ENCODE results near the gene GFER. TPM values are rescaled to one million over a fixed set of nuclear protein-coding genes. Genes with fewer than 3 reads are reported as not detected.
"Not testable (repeated sequence)": the region's sequence is repeated elsewhere in the genome, so short reads cannot be mapped to it uniquely, and the experiment has no call there.

The GFER gene
- total RNA-seq, 3 donors from 2014 or later = 15.7 to 18.1 (median 17.9) TPM

DNA sequence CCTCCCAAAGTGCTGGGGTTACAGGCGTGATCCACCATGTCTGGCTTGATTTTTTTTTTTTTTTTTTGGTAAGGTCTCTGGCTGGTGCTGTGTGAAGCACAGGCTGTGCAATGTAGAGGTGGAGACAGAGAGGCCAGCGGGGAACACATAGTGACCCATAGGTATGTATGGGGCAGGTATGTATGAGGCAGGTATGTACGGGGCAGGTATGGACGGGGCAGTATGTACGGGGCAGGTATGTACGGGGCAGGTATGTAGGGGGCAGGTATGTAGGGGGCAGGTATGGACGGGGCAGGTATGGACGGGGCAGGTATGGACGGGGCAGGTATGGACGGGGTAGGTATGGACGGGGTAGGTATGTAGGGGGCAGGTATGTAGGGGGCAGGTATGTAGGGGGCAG lies 34.5 kb upstream of the GFER start:
- no peaks in the 10 kb centered on the region for H3K27me3 ChIP-seq
- no peaks in the 10 kb centered on the region for H3K9me3 ChIP-seq

DNA sequence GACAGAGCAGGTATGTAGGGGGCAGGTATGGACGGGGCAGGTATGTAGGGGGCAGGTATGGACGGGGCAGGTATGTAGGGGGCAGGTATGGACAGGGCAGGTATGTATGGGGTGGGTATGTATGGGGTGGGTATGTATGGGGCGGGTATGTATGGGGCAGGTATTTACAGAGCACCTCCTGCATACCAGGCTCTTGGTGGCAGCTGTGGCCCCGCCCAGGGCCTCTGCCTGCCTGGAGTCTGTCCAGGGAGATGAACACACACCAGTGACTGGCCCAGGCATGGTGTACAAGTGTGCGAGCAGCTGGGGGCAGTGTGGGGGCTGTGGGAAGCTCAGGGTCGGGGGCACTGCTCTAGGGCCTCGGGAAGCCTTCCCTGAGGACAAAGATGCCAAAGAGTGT lies 33.9 kb upstream of the GFER start:
- H3K4me1 ChIP-seq = no peaks in the 10 kb centered on the region
- H3K4me3 ChIP-seq = no peak overlapping the region
- no peak for DNase-seq (ENCODE audit: low spot score in 2 of 2)
- intact Hi-C loops (cut with DNase I; ENCODE audit: low total_unique reads) = loop anchor here (10.0 kb wide), 1 partner anchor 185 kb away; the partner anchor contains the start of gene PKD1
- H3K27me3 ChIP-seq = no peaks in the 10 kb centered on the region
- TF ChIP-seq POLR2A (IDR thresholded peaks at IDR 0.05) = no peak
- TF ChIP-seq, protein P1, sequence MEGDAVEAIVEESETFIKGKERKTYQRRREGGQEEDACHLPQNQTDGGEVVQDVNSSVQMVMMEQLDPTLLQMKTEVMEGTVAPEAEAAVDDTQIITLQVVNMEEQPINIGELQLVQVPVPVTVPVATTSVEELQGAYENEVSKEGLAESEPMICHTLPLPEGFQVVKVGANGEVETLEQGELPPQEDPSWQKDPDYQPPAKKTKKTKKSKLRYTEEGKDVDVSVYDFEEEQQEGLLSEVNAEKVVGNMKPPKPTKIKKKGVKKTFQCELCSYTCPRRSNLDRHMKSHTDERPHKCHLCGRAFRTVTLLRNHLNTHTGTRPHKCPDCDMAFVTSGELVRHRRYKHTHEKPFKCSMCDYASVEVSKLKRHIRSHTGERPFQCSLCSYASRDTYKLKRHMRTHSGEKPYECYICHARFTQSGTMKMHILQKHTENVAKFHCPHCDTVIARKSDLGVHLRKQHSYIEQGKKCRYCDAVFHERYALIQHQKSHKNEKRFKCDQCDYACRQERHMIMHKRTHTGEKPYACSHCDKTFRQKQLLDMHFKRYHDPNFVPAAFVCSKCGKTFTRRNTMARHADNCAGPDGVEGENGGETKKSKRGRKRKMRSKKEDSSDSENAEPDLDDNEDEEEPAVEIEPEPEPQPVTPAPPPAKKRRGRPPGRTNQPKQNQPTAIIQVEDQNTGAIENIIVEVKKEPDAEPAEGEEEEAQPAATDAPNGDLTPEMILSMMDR (IDR thresholded peaks at IDR 0.05) = no peak
- no peak for TF ChIP-seq POLR2AphosphoS5 (IDR thresholded peaks at IDR 0.05)
- H3K36me3 ChIP-seq = no peaks in the 10 kb centered on the region
- no peak overlapping the region for H3K27ac ChIP-seq
- H3K9me3 ChIP-seq = no peaks in the 10 kb centered on the region

More for the DNA sequence above, 34.5 kb upstream of the GFER start:
- DNase-seq (ENCODE audit: low spot score in 2 of 2) = no peak
- Histone ChIP-seq H3K27ac (no peak overlapping the region), H3K4me3 (no peak overlapping the region), H3K4me1 (no peaks in the 10 kb centered on the region), H3K36me3 (no peaks in the 10 kb centered on the region)
- TF ChIP-seq POLR2A (IDR thresholded peaks at IDR 0.05) = no peak
- TF ChIP-seq, protein P1 (IDR thresholded peaks at IDR 0.05) = no peak
- TF ChIP-seq POLR2AphosphoS5 (IDR thresholded peaks at IDR 0.05) = no peak
- intact Hi-C loops (cut with DNase I; ENCODE audit: low total_unique reads) = no loop called here

DNA sequence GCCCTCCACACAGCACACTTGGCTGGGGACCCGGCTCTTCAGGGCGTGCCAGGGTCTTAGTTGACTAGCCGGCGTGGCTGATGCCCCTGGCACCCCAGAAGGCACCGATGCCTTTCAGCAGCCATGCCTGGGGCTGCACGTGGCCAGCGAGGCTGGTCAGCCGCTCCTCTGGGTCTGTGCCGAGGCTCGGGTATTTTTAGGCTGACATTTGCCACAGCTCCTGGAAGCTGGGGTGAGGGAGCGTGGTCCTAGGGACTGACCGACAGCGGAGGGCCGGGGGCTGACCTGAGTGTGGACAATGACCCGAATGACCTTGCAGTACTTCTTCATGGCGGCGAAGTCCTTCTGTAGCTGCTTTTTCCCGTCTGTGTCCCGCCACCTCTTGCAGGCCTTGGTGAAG lies 33.4 kb upstream of the GFER start:
- no peak for DNase-seq (ENCODE audit: low spot score in 2 of 2)
- Histone ChIP-seq H3K4me1 (no peaks in the 10 kb centered on the region), H3K4me3 (no peak overlapping the region), H3K27me3 (no peaks in the 10 kb centered on the region), H3K27ac (no peak overlapping the region), H3K36me3 (no peaks in the 10 kb centered on the region), H3K9me3 (no peaks in the 10 kb centered on the region)
- TF ChIP-seq, protein P1 (IDR thresholded peaks at IDR 0.05) = no peak
- TF ChIP-seq POLR2AphosphoS5 (IDR thresholded peaks at IDR 0.05) (no peak), POLR2A (IDR thresholded peaks at IDR 0.05) (no peak)
- intact Hi-C loops (cut with DNase I; ENCODE audit: low total_unique reads) = loop anchor here (10.0 kb wide), 1 partner anchor 184 kb away; the partner anchor contains the start of gene PKD1

DNA sequence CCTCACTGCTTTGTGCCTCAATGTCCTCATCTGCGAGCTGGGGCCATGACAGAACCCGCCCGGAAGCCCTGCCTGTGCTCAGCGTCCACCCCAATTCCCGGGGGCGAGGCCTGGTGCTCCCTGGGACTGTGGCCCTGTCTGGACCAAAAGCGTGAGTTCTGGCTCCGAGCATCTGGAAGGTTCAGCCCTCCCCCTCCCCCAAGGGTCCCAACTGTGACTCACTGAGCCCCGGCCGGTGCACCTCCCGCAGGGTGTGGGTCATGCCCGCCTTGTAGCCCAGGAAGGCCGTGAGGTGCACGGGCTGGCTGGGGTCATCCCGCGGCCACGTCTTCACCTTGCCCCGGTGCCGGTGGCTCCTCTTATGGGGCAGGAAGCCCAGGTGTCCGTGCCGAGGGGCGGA lies 30.3 kb upstream of the GFER start:
- intact Hi-C loops (cut with DNase I; ENCODE audit: low total_unique reads) = loop anchor here (10.0 kb wide), 1 partner anchor 181 kb away; the partner anchor contains the start of gene PKD1
- DNase-seq (ENCODE audit: low spot score in 2 of 2) = no peak
- Histone ChIP-seq H3K4me3 (no peak overlapping the region), H3K36me3 (no peaks in the 10 kb centered on the region), H3K9me3 (no peaks in the 10 kb centered on the region), H3K27me3 (no peaks in the 10 kb centered on the region), H3K4me1 (no peaks in the 10 kb centered on the region), H3K27ac (no peak overlapping the region)
- TF ChIP-seq POLR2A (IDR thresholded peaks at IDR 0.05) = no peak
- TF ChIP-seq, protein P1 (IDR thresholded peaks at IDR 0.05) = no peak
- no peak for TF ChIP-seq POLR2AphosphoS5 (IDR thresholded peaks at IDR 0.05)

DNA sequence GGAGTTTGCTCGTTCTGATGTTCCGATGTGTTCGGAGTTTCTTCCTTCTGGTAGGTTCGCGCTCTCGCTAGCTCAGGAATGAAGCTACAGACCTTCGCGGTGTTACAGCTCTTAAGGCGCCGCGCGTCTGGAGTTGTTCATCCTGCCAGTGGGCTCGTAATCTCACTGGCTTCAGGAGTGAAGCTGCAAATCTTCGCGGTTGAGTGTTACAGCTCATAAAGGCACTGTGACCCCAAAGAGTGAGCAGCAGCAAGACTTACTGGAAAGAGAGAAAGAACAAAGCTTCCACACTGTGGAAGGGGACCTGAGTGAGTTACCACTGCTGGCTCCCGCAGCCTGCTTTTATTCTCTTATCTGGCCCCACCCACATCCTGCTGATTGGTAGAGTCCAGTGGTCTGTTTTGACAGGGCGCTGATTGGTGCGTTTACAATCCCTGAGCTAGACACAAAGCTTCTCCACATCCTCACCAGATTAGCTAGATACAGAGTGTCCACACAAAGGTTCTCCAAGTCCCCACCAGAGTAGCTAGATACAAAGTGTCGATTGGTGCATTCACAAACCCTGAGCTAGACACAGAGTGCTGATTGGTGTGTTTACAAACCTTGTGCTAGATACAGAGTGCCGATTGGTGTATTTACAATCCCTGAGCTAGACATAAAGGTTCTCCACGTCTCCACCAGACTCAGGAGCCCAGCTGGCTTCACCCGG lies 26.4 kb upstream of the GFER start:
- H3K36me3 ChIP-seq; H3K27ac ChIP-seq; H3K9me3 ChIP-seq; DNase-seq (ENCODE audit: low spot score in 2 of 2); H3K4me1 ChIP-seq; H3K27me3 ChIP-seq; H3K4me3 ChIP-seq: not testable (repeated sequence)
- intact Hi-C loops (cut with DNase I; ENCODE audit: low total_unique reads) = loop anchor here (5.0 to 10.0 kb wide), 2 partner anchors 177 to 955 kb away; partner anchors contain the start of gene PKD1

DNA sequence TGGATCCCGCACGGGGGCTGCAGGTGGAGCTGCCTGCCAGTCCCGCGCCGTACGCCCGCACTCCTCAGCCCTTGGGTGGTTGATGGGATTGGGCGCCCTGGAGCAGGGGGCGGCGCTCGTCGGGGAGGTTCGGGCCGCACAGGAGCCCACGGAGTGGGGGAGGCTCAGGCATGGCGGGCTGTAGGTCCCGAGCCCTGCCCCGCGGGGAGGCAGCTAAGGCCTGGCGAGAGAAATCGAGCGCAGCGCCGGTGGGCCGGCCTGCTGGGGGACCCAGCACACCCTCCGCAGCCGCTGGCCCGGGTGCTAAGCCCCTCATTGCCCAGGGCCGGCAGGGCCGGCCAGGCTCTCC lies 25.9 kb upstream of the GFER start:
- not testable (repeated sequence) for DNase-seq (ENCODE audit: low spot score in 2 of 2); H3K27me3 ChIP-seq; H3K36me3 ChIP-seq; H3K9me3 ChIP-seq; H3K27ac ChIP-seq; H3K4me1 ChIP-seq; H3K4me3 ChIP-seq
- intact Hi-C loops (cut with DNase I; ENCODE audit: low total_unique reads) = loop anchor here (5.0 to 10.0 kb wide), 2 partner anchors 177 to 956 kb away; partner anchors contain the start of gene PKD1
